ENCODE data around the gene CDH12.

DNA sequence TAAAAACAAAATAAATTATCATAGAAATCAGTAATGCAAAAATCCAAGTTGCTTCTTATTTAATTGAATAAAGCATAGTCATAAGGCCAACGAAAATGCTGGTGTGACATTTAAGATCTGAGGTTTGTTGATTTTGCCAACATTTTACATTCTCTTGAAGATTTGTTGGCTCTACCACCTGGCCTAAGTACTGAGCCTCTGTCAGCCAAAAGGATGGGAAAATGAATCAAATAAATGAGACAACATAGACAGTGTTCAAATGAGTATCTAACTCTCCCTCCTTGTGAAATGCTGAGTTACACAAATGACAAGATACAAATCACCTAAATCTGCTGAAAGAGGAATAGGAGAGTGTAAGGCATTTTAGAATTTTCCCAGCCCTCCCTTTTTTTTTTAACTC is 575.0 kb downstream of the CDH12 start:
- TF ChIP-seq POLR2A (IDR thresholded peaks at IDR 0.05; ENCODE audit: low read depth), result no peak
- TF ChIP-seq, protein P1, sequence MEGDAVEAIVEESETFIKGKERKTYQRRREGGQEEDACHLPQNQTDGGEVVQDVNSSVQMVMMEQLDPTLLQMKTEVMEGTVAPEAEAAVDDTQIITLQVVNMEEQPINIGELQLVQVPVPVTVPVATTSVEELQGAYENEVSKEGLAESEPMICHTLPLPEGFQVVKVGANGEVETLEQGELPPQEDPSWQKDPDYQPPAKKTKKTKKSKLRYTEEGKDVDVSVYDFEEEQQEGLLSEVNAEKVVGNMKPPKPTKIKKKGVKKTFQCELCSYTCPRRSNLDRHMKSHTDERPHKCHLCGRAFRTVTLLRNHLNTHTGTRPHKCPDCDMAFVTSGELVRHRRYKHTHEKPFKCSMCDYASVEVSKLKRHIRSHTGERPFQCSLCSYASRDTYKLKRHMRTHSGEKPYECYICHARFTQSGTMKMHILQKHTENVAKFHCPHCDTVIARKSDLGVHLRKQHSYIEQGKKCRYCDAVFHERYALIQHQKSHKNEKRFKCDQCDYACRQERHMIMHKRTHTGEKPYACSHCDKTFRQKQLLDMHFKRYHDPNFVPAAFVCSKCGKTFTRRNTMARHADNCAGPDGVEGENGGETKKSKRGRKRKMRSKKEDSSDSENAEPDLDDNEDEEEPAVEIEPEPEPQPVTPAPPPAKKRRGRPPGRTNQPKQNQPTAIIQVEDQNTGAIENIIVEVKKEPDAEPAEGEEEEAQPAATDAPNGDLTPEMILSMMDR (IDR thresholded peaks at IDR 0.05), result no peak
- TF ChIP-seq POLR2AphosphoS5 (IDR thresholded peaks at IDR 0.05), result no peak
- no peak for TF ChIP-seq EP300 (IDR thresholded peaks at IDR 0.05)
